ENCODE data around the gene RTN1.

- TF ChIP-seq CTCF (IDR thresholded peaks at IDR 0.05) (no peak), POLR2A (IDR thresholded peaks at IDR 0.05) (no peak), POLR2AphosphoS5 (IDR thresholded peaks at IDR 0.05) (no peak)
Observed at GRCh38 chr14:59912443-59912842, 41.9 kb upstream of the RTN1 start.

All from sigmoid colon (tissue), 4 donors.